ENCODE results near the gene CDC123. TPM values are rescaled to one million over a fixed set of nuclear protein-coding genes. Genes with fewer than 3 reads are reported as not detected.

Gene CDC123
- total and polyA plus RNA-seq, 2 donors (not counting 1 experiment from before 2014, with no cell fraction given): 48.9 to 56.0 TPM

- ATAC-seq (ENCODE audit: low read depth): no peak
- POLR2A ChIA-PET: interaction anchor here (0.7 kb wide), 1 partner anchor 115 kb away, joined by 6 read pairs; no protein-coding TSS in a partner anchor
- H3K4me3 ChIP-seq (ENCODE audit: control extremely low read depth in 1 of 5, extremely low read depth in 1 of 5, insufficient read depth in 1 of 5, low read depth in 2 of 5, low read length in 4 of 5): no peak overlapping the region
- H3K4me2 ChIP-seq (replicated peaks; ENCODE audit: low read depth, low read length, poor library complexity, severe bottlenecking): no peak overlapping the region
- H3K9me3 ChIP-seq (ENCODE audit: control extremely low read depth in 1 of 3, control insufficient read depth in 2 of 3, insufficient read depth in 1 of 3, low read length in 2 of 3): peaks cover 0 to 12% (median 0%) of the 10 kb centered on the region in 3 donors
- Mint-ChIP-seq H3K27ac (no peak overlapping the region), H3K9me3 (ENCODE audit: insufficient read depth) (no peaks in the 10 kb centered on the region), H3K27me3 (no peaks in the 10 kb centered on the region), H3K4me1 (peaks cover 2% of the 10 kb centered on the region), H3K4me3 (no peak overlapping the region)
- no peaks in the 10 kb centered on the region for H3K79me2 ChIP-seq (ENCODE audit: control insufficient read depth, insufficient read depth, low read length)
- no peaks in the 10 kb centered on the region for H3K36me3 ChIP-seq (replicated peaks in 1 of 2; ENCODE audit: control extremely low read depth in 1 of 2, control insufficient read depth in 1 of 2, extremely low read depth in 1 of 2, insufficient read depth in 2 of 2, low read length in 1 of 2)
- H3K27me3 ChIP-seq (replicated peaks in 1 of 4; ENCODE audit: control extremely low read depth in 1 of 4, control insufficient read depth in 3 of 4, insufficient read depth in 4 of 4, low read length in 3 of 4): no peaks in the 10 kb centered on the region
- WGBS (ENCODE audit: insufficient coverage): 92% methylated on average over 2 of the region's 14 CpGs
- intact Hi-C loops (cut with micrococcal nuclease): no loop called here
- DNase-seq: no peak
- TF ChIP-seq EZH2 (IDR thresholded peaks at IDR 0.05; ENCODE audit: borderline replicate concordance, insufficient read depth, low read depth, low read length, poor library complexity, severe bottlenecking): no peak
- H3K4me1 ChIP-seq (ENCODE audit: control insufficient read depth in 2 of 2, insufficient read depth in 2 of 2, low read length in 2 of 2): peaks cover 0 to 4% of the 10 kb centered on the region in 2 donors
- CTCF ChIA-PET: interaction anchor here (0.7 kb wide), 1 partner anchor 9 kb away, joined by 5 read pairs; no protein-coding TSS in a partner anchor
- H2AFZ ChIP-seq (ENCODE audit: insufficient read depth, low read depth, low read length, poor library complexity, severe bottlenecking): no peak overlapping the region
- H3K27ac ChIP-seq (ENCODE audit: low read length in 2 of 2): no peak overlapping the region
- no peaks in the 10 kb centered on the region for H4K20me1 ChIP-seq (ENCODE audit: control insufficient read depth, insufficient read depth, low read length, poor library complexity, severe bottlenecking)
- H3K9ac ChIP-seq (ENCODE audit: low read length): no peak overlapping the region
Measured at GRCh38 chr10:12299222-12299965, 103.4 kb downstream of the CDC123 start.

Other genes with a start within 250 kb of the CDC123 start
- 60.0 and 63.7 TPM in 2 replicates for gene UPF2, start 153.4 kb upstream of the CDC123 start, total RNA-seq
- gene UPF2, start 153.4 kb upstream of the CDC123 start, polyA plus RNA-seq: 8.9 and 14.3 TPM in 2 replicates
- 72.3 and 77.0 TPM in 2 replicates for gene DHTKD1, start 127.2 kb upstream of the CDC123 start, total RNA-seq
- 22.7 and 40.0 TPM in 2 replicates for gene DHTKD1, start 127.2 kb upstream of the CDC123 start, polyA plus RNA-seq
- gene SEC61A2, start 66.5 kb upstream of the CDC123 start, total RNA-seq: 20.2 and 22.8 TPM in 2 replicates
- gene SEC61A2, start 66.5 kb upstream of the CDC123 start, polyA plus RNA-seq: 10.7 and 13.3 TPM in 2 replicates
- gene NUDT5, start 297 bp upstream of the CDC123 start, total RNA-seq: 39.1 and 39.9 TPM in 2 replicates
- gene NUDT5, start 297 bp upstream of the CDC123 start, polyA plus RNA-seq: 25.6 and 25.9 TPM in 2 replicates
- gene CAMK1D, start 153.4 kb downstream of the CDC123 start, total RNA-seq: 69.7 and 77.3 TPM in 2 replicates
- 34.1 and 36.8 TPM in 2 replicates for gene CAMK1D, start 153.4 kb downstream of the CDC123 start, polyA plus RNA-seq